ENCODE results near the gene RNF19B. TPM values are rescaled to one million over a fixed set of nuclear protein-coding genes. Genes with fewer than 3 reads are reported as not detected.
A peak's percentile ranks its signal among the peaks of the same experiment; 100 is the strongest.
"Not testable (repeated sequence)": the region's sequence is repeated elsewhere in the genome, so short reads cannot be mapped to it uniquely, and the experiment has no call there.

Gene RNF19B
- polyA plus RNA-seq, 3 donors: 17.7 to 19.9 (median 18.5) TPM

DNA sequence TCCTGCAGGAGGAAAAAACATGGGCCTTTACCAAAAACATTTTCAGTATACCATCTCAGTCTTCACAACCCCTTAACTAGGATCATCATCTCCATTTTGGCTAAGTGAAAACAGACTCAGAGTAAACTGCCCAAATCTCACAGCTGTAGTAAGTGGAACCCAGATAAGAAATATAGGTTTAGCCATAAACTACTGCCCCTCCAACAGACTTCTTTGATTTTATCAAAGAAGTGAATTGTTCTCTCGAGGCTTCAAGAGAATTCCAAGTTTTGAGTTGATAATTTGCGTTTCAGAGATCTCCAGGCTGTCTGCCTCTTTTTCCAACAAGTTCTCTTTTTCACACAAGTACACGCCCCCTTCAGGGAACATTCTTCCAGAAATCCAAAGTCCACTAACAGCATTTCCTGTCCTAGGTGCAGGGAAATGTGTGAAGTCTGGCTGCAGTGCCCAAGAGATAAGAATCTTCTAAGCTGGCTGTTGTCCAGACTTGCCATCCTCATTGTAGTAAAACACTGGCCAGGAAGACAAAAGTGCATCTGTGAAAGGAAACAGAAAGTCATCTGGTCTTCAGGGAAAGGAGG is 30.8 kb downstream of the RNF19B start:
- no peak for DNase-seq

- no peak for DNase-seq
These were observed 32.8 kb downstream of the RNF19B start for GRCh38 chr1:32931760-32932159.

- DNase-seq: no peak
These were observed 35.2 kb downstream of the RNF19B start for GRCh38 chr1:32929366-32929765.

DNA sequence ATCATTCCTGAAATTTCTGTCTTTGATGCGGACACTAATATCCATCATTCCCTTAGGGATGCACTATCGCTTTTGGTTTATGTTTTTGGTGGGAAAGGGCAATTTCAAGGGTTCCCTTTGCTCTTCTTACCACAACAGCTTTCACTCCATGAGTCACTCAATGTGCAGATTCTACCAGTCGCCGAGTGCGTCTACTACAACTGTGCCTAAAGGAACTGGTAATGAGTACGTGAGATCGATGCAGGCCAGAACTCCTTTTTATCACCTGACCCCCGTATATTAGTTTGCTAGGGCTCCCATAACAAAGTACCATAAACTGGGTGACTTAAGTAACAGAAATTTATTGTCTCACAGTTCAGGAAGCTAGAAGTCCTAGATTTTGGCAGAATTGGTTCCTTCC is 35.9 kb downstream of the RNF19B start:
- DNase-seq: no peak

GRCh38 chr1:32928285-32928684 is 36.3 kb downstream of the RNF19B start:
- no peak for DNase-seq

DNA sequence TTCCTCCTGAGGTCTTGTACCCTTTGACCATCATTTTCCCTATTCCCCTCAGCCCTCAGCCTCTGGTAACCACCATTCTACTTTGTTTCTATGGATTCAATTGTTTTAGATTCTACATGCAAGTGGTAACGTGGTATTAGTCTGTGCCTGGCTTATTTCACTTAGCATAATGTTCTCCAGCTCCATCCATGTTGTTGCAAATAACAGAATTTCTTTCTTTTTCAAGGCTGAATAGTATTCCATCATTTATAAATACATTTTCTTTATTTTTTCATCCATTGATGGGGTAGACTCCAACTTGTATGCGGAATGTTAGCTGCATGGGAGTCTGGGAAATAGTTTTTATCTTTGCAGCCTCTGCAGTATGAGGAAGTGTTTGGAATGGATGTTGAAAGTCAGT is 37.2 kb downstream of the RNF19B start:
- no peak for DNase-seq

DNA sequence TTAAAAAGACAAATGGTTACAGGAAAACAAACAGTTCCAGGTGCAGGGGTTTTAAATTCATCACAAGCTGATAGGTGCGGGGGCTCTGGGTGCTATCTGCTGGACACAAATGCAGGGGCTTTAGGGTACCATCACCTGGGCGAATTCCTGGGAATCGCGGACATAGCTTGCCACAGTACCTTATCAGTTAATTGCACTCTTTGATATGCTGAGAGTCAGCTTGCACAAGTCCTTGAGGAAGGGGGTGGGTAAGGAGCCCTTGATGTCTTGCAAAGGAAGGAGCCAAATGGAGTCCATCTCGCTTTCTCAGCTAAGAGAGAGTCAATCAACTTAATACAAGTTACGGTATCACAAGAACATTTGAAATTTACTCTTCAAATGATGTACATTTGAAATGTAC is 38.0 kb downstream of the RNF19B start:
- no peak for DNase-seq

GRCh38 chr1:32925403-32926162 is 39.0 kb downstream of the RNF19B start:
- DNase-seq: peak; percentile 69

DNA sequence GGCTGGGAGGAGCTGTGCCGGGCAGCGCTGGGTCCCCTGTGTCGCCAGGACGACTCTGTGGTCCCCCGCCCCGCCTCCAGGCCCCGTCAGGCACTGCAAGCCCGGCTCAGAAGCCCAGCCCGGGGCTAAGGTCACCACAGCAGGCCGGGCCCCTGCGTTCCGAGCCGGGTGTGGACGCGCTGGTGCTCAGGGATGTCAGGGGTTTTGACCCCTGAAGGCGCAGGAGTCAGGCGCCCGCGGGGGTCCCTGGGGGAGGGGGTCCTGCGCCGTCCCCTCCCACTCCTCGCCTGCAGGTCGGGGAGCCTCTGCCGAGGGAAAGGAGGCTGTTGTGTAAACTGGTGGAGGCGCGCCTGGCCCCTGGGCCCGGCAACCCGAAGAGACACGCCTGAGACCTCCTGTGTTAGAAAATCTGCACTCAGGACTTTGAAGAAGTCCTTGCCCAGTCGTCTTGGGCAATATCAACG is 39.7 kb downstream of the RNF19B start:
- DNase-seq: no peak

DNA sequence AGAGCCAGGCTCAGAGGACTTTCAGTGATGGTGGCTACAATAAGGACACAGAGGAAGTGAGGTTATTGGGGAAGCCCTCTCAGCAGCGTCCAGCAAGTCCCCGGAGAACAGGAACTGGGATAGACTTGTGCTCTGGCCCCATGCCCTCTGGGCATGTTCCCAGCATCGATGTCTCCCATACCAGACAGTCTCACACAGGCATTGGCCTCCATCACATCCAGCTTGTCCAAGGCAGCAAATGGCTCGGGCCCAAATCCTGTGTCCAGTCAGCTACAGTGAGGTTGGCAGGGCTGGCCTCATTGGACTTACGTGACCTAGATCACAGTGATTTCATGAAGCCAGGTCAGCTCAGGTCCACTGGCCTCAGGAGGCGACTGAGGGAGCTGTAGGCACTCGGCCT is 43.8 kb downstream of the RNF19B start:
- no peak for DNase-seq

GRCh38 chr1:32919811-32920733 is 44.5 kb downstream of the RNF19B start:
- peak; percentile 47 for DNase-seq

DNA sequence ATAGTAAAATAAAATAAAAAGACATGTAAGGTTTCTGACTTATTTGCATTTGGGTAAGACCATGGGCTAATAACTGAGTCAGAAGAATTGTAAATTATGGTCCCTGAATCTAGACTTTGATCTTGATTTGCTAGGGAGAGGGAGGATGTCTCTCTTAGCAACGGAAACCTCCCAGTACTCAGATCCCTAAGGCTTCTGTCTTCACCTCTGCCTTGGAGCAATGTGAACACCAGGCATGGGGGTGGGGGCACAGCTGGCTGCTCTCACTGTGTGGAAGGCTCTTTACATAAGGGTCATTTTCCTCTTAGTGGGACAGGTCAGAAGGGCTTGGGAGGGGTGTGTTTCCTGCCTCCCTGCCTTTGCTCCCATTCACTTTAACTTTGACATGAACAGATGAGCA is 46.4 kb downstream of the RNF19B start:
- no peak for DNase-seq

GRCh38 chr1:32917521-32917920 is 47.1 kb downstream of the RNF19B start:
- DNase-seq: no peak

- DNase-seq: no peak
These were observed 48.6 kb downstream of the RNF19B start for GRCh38 chr1:32915766-32916706.

- no peak for DNase-seq
These were observed 54.3 kb downstream of the RNF19B start for GRCh38 chr1:32910319-32910718.

DNA sequence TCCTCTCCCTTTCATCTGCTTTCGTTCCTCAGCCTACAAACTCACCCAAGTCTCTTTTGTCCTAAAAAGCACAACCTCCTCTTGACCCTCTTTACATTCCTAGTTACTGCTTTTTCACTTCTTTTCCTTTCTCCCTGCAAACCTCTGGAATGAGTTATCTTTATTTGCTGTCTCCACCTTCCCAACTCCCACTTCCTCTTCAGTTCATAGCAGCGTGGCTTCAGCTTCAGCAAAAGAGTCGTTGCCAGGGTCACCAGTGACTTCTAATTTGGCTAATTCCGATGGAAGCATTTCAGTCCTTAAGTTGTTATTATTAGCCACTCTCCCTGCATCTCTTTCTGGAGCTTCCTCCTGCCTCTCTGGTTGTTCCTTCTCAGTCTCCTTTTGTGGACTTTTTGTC is 57.2 kb downstream of the RNF19B start:
- DNase-seq: peak; percentile 62

DNA sequence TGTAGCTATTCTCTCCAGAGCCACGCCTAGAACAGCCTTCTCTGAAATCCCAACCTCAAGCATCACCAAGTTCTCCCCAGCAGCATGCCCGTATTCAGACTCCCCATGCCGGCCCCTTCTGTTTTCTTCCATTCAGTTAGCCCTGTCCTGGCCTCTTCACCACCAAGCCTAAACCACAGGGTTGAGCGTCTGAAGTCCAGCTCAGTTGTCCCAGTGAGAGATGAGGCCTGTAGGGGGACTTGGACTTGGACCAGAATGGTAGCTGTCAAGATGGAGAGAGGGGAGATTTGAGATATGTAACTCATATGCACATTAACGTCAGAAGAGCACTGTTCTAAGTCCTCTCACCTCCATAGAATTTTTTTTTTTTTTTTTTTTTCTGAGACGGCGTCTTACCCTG is 58.0 kb downstream of the RNF19B start:
- no peak for DNase-seq

DNA sequence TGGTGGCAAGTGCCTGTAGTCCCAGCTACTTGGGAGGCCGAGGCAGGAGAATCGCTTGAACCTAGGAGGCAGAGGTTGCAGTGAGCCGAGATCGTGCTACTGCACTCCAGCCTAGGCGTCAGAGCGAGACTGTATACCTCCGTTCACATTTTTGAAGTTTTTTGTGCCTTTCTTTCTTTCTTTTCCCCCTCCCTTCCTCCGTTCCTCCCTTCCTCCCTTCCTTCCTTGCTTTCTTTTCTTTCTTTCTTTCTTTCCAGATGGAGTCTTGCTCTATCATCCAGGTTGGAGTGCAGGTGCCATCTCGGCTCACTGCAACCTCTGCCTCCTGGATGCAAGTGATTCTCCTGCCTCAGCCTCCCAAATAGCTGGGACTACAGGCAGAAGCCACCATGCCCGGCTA is 59.0 kb downstream of the RNF19B start:
- not testable (repeated sequence) for DNase-seq

GRCh38 chr1:32904797-32905196 is 59.8 kb downstream of the RNF19B start:
- no peak for DNase-seq

- no peak for DNase-seq
These were observed 60.4 kb downstream of the RNF19B start for GRCh38 chr1:32903991-32904785.

DNA sequence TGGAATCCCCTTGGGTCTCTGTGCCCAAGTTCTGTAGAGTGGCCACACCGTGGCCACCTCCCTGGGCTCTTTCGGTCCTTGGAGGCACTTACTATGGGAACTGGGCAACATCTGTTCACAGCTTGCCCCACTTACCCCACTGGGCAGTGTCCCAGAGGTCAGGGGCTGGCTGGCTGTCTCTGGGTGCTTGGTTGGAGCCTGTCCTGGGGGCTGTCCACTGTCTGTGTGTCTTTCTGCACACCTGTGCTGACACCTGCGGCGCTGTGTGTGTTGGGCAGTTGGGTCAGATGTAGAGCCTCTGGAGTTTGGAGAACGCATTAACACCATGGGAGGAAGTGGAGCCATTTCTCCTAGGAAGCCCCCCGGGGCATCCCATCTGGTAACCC is 62.1 kb downstream of the RNF19B start:
- DNase-seq: no peak

Data from renal pelvis (tissue), 4 donors.